BLaER1 treated with 17β-estradiol and CSF1 and Interleukin-3, amounts not matched to agents 10 nM and 100 nM (cell line): ENCODE results near the gene TMPRSS6.

ENCODE experiments used
- H3K27ac ChIP-seq, 11 experiments: shearing (Covaris generic); formaldehyde crosslinking; 2 replicates each; pipeline ENCODE4 v1.8.1; 2022
- H3K27me3 ChIP-seq, 11 experiments: shearing (Covaris generic); formaldehyde crosslinking; 2 replicates each; pipeline ENCODE4 v1.8.1; 2022
- H3K36me3 ChIP-seq, 11 experiments: shearing (Covaris generic); formaldehyde crosslinking; 2 replicates each; pipeline ENCODE4 v1.8.1; 2022
- H3K4me1 ChIP-seq, 10 experiments: shearing (Covaris generic); formaldehyde crosslinking; 2 replicates each; pipeline ENCODE4 v1.8.1; 2022
- H3K4me2 ChIP-seq, 11 experiments: shearing (Covaris generic); formaldehyde crosslinking; 2 replicates each; pipeline ENCODE4 v1.8.1; 2022
- H3K4me3 ChIP-seq, 10 experiments: shearing (Covaris generic); formaldehyde crosslinking; 2 replicates each; pipeline ENCODE4 v1.8.1; 2022
- H3K9ac ChIP-seq, 11 experiments: shearing (Covaris generic); formaldehyde crosslinking; 2 replicates each; pipeline ENCODE4 v1.8.1; 2022
- H3K9me3 ChIP-seq, 11 experiments: shearing (Covaris generic); formaldehyde crosslinking; replicated peaks in 1 of 11; 2 replicates each; pipeline ENCODE4 v1.8.1; 2022
- H4K20me1 ChIP-seq, 11 experiments: shearing (Covaris generic); formaldehyde crosslinking; 2 replicates each; pipeline ENCODE4 v1.8.1; 2022
- Cebpa-rat ChIP-seq, 11 experiments: shearing (Covaris generic); IDR thresholded peaks; 2 replicates each; pipeline ENCODE4 v1.8.1; 2022

The TMPRSS6 gene

DNA sequence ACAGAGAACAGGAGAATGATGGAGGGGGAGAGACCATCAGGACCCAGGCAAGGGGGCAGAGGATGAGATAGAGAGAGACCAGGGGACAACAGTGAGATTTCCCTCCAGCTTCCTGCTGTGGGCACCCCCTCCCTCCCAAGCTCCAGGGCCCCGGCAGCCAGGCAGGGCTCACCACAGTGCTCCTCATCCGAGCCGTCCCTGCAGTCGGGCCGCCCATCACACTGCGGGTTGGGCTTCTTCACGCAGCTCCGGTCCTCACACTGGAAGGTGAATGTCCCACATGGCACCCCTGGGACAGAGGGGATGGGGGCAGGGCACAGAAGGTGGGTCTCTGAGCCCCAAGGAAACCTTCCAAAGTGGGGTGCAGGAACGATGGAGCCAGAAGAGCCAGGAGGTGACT, 38.8 kb downstream of the TMPRSS6 start:
- no peak overlapping the region for H3K4me3 ChIP-seq
- no peak for TF ChIP-seq Cebpa-rat (IDR thresholded peaks at IDR 0.05)
- H3K27ac ChIP-seq: no peak overlapping the region
- no peak overlapping the region for H3K4me2 ChIP-seq
- peaks cover 0 to 4% (median 0%) of the 10 kb centered on the region in 10 experiments; a peak in 1 of 20 replicates for H3K4me1 ChIP-seq
- H3K9ac ChIP-seq: no peak overlapping the region
- peaks cover 0 to 24% (median 0%) of the 10 kb centered on the region in 11 experiments; a peak in 4 of 22 replicates for H4K20me1 ChIP-seq
- peaks cover 14 to 34% (median 28%) of the 10 kb centered on the region in 11 experiments for H3K27me3 ChIP-seq
- H3K9me3 ChIP-seq: peaks cover 0 to 7% (median 0%) of the 10 kb centered on the region in 11 experiments; a peak in 2 of 22 replicates
- no peaks in the 10 kb centered on the region for H3K36me3 ChIP-seq

DNA sequence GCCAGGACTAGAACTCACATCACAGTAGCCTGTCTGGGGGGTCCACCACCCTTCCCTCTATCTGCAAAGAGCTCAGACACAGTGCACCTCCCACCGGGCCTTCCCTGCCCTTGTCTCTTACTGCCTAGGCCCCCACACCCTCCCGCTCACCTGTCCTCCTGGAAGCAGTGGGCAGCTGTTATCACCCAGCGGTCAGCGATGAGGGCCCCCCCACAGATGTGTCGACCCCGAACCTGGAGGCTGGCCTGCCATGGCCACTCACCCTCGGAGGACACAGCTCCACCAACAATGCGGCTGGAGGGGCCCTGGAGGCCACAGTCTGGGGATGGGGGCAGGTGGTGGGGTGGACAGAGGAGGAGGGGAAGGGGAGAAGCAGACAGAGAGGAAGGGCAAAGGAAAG, 39.2 kb downstream of the TMPRSS6 start:
- peaks cover 0 to 7% (median 0%) of the 10 kb centered on the region in 11 experiments; a peak in 2 of 22 replicates for H3K9me3 ChIP-seq
- H3K27me3 ChIP-seq: peaks cover 14 to 34% (median 28%) of the 10 kb centered on the region in 11 experiments
- no peak overlapping the region for H3K27ac ChIP-seq
- H3K9ac ChIP-seq: no peak overlapping the region
- no peak overlapping the region for H3K4me2 ChIP-seq
- H3K36me3 ChIP-seq: no peaks in the 10 kb centered on the region
- H4K20me1 ChIP-seq: peaks cover 0 to 28% (median 0%) of the 10 kb centered on the region in 11 experiments; a peak in 4 of 22 replicates
- H3K4me1 ChIP-seq: peaks cover 0 to 4% (median 0%) of the 10 kb centered on the region in 10 experiments; a peak in 2 of 20 replicates
- no peak overlapping the region for H3K4me3 ChIP-seq
- TF ChIP-seq Cebpa-rat (IDR thresholded peaks at IDR 0.05): no peak

GRCh38 chr22:37069719-37070118, 39.8 kb downstream of the TMPRSS6 start:
- Histone ChIP-seq H3K4me2 (no peak overlapping the region), H3K27ac (no peak overlapping the region), H3K27me3 (peaks cover 14 to 34% (median 28%) of the 10 kb centered on the region in 11 experiments), H3K4me1 (peaks cover 0 to 4% (median 0%) of the 10 kb centered on the region in 10 experiments; a peak in 2 of 20 replicates), H3K4me3 (no peak overlapping the region), H3K36me3 (no peaks in the 10 kb centered on the region), H3K9me3 (peaks cover 0 to 7% (median 0%) of the 10 kb centered on the region in 11 experiments; a peak in 2 of 22 replicates), H4K20me1 (peaks cover 0 to 35% (median 0%) of the 10 kb centered on the region in 11 experiments; a peak in 6 of 22 replicates), H3K9ac (no peak overlapping the region)
- no peak for TF ChIP-seq Cebpa-rat (IDR thresholded peaks at IDR 0.05)

DNA sequence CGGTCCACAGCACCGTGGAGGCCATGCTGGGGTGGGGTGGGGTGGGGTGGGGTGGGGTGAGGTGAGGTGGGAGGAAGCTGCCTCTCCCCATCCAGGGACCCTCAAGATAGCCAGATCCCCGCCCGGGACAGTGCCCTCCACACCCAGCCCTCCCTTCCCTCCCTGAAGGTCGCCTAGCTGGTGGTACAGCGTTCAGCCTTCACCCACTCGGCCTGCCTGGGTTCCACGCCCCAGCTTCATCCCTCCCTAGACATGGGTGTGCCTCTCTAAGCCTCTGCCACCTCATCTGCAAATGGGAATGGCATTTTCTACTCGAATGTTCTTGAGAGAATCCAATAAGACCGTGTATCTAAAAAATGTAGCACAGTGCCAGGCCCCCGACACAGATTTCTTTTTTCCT, 40.2 kb downstream of the TMPRSS6 start:
- Histone ChIP-seq H3K4me2 (no peak overlapping the region), H3K4me3 (no peak overlapping the region), H3K9ac (no peak overlapping the region), H3K9me3 (peaks cover 0 to 7% (median 0%) of the 10 kb centered on the region in 11 experiments; a peak in 2 of 22 replicates), H4K20me1 (peaks cover 0 to 39% (median 0%) of the 10 kb centered on the region in 11 experiments; a peak in 7 of 22 replicates), H3K4me1 (peaks cover 0 to 4% (median 0%) of the 10 kb centered on the region in 10 experiments; a peak in 2 of 20 replicates), H3K27me3 (peaks cover 14 to 34% (median 28%) of the 10 kb centered on the region in 11 experiments), H3K36me3 (peaks cover 0 to 2% (median 0%) of the 10 kb centered on the region in 11 experiments; a peak in 2 of 22 replicates), H3K27ac (no peak overlapping the region)
- TF ChIP-seq Cebpa-rat (IDR thresholded peaks at IDR 0.05): no peak

DNA sequence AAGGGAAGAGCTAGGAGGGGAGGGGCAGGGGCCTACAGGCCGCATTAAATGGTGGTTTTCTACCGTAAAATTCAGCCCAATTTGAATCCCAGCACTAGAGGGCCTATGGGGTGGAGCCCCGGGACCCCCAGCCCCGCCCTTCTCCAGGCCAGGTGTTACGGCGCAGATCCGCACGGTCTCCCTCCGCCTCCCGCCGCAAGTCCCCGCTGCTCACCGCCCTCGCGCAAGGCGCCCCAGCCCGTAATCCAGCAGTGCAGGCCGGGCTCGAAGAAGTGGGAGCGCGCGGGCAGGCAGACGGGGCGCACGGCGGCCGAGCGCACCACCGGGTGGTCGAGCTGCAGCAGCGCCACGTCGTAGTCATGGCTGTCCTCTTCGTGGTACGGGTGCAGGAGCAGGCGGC, 40.7 kb downstream of the TMPRSS6 start:
- Histone ChIP-seq H3K4me3 (no peak overlapping the region), H4K20me1 (peaks cover 0 to 43% (median 0%) of the 10 kb centered on the region in 11 experiments; a peak in 7 of 22 replicates), H3K9me3 (peaks cover 0 to 7% (median 0%) of the 10 kb centered on the region in 11 experiments; a peak in 2 of 22 replicates), H3K27ac (no peak overlapping the region), H3K36me3 (peaks cover 0 to 6% (median 0%) of the 10 kb centered on the region in 11 experiments; a peak in 3 of 22 replicates), H3K9ac (no peak overlapping the region), H3K27me3 (peaks cover 14 to 34% (median 28%) of the 10 kb centered on the region in 11 experiments), H3K4me2 (no peak overlapping the region), H3K4me1 (peaks cover 0 to 4% (median 0%) of the 10 kb centered on the region in 10 experiments; a peak in 4 of 20 replicates)
- TF ChIP-seq Cebpa-rat (IDR thresholded peaks at IDR 0.05): no peak

DNA sequence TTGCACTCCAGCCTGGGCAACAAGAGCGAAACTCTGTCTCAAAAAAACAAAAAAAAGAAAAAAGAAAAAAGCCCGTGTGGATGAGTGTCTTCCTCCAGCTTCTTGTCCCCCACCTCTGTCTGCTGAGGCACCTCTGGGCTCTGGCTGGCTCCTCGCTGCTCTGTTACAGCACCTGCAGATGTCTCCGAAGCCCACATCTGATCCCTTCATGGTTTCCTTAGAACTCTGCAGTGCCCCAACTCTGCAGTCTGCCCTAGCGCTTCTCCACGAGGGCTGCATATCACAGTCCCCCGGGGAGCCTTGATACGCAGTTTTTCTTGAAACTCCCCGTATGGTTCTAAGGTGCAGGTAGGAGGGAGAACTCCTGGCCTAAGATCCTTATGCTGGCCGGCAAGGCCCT, 42.1 kb downstream of the TMPRSS6 start:
- TF ChIP-seq Cebpa-rat (IDR thresholded peaks at IDR 0.05): no peak
- Histone ChIP-seq H3K4me1 (peaks cover 0 to 17% (median 13%) of the 10 kb centered on the region in 10 experiments; a peak in 16 of 20 replicates), H3K4me2 (no peak overlapping the region), H3K27me3 (peaks cover 14 to 34% (median 28%) of the 10 kb centered on the region in 11 experiments), H3K9me3 (peaks cover 0 to 7% (median 0%) of the 10 kb centered on the region in 11 experiments; a peak in 2 of 22 replicates), H3K9ac (no peak overlapping the region), H3K36me3 (peaks cover 0 to 8% (median 0%) of the 10 kb centered on the region in 11 experiments; a peak in 3 of 22 replicates), H4K20me1 (peaks cover 0 to 53% (median 4%) of the 10 kb centered on the region in 11 experiments; a peak in 9 of 22 replicates), H3K4me3 (no peak overlapping the region), H3K27ac (no peak overlapping the region)

- no peak overlapping the region for H3K4me3 ChIP-seq
- H3K36me3 ChIP-seq: peaks cover 0 to 13% (median 5%) of the 10 kb centered on the region in 11 experiments; a peak in 9 of 22 replicates
- H3K9me3 ChIP-seq: no peaks in the 10 kb centered on the region
- H3K9ac ChIP-seq: no peak overlapping the region
- H4K20me1 ChIP-seq: peaks cover 0 to 67% (median 8%) of the 10 kb centered on the region in 11 experiments; a peak in 11 of 22 replicates
- H3K27ac ChIP-seq: no peak overlapping the region
- H3K4me1 ChIP-seq: peaks cover 0 to 31% (median 28%) of the 10 kb centered on the region in 10 experiments; a peak in 17 of 20 replicates
- H3K27me3 ChIP-seq: peaks cover 14 to 34% (median 28%) of the 10 kb centered on the region in 11 experiments
- TF ChIP-seq Cebpa-rat (IDR thresholded peaks at IDR 0.05): no peak
- H3K4me2 ChIP-seq: no peak overlapping the region
These were observed 43.6 kb downstream of the TMPRSS6 start for GRCh38 chr22:37065961-37066360.

DNA sequence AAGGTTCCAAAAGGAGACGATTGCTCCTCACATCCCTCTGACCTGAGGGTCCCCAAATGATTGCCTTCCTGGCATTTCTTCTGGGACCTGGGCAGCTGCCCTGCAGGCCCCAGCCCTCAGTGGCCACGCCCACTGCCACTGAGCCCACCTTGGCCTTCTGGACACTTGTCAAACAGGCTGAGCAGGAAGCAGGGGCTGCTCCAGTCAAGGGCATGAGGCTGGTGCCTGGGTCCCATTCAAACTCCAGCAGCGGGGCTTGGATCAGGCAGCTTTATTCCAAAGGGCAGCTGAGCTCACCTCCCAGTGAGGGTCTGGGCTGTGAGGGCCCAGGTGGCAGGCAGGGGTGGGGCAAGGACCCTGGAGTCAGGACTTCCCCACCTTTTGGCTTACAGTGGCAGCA, 44.3 kb downstream of the TMPRSS6 start:
- Histone ChIP-seq H3K4me3 (no peak overlapping the region), H3K36me3 (peaks cover 0 to 21% (median 10%) of the 10 kb centered on the region in 11 experiments; a peak in 11 of 22 replicates), H3K27ac (no peak overlapping the region), H3K9ac (no peak overlapping the region), H3K27me3 (peaks cover 14 to 28% (median 25%) of the 10 kb centered on the region in 11 experiments), H3K4me1 (peaks cover 0 to 39% (median 35%) of the 10 kb centered on the region in 10 experiments; a peak in 17 of 20 replicates), H3K9me3 (no peaks in the 10 kb centered on the region), H3K4me2 (no peak overlapping the region), H4K20me1 (peaks cover 0 to 75% (median 12%) of the 10 kb centered on the region in 11 experiments; a peak in 11 of 22 replicates)
- TF ChIP-seq Cebpa-rat (IDR thresholded peaks at IDR 0.05): no peak

DNA sequence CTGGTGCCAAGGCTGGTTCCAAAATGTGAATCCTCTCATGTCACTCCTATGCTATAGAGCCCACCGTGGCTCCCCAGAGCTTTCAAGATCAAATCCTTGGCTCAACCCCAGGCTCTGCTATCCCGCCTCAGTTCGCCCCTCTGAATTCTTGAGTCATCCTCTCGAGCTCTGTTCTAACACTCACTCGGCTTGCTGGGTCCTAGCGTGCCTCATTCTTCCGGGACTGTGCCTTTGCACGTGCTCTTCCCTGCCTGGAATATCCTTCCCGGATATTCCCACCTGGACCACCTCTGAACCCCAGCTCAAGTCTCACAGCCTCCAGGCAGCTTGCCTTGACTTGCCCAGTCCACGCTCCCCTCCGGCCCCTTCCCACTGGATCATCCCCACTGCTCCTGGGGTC, 45.0 kb downstream of the TMPRSS6 start:
- Histone ChIP-seq H3K36me3 (peaks cover 0 to 27% (median 15%) of the 10 kb centered on the region in 11 experiments; a peak in 16 of 22 replicates), H3K27ac (no peak overlapping the region), H4K20me1 (peaks cover 0 to 81% (median 16%) of the 10 kb centered on the region in 11 experiments; a peak in 12 of 22 replicates), H3K9ac (no peak overlapping the region), H3K27me3 (peaks cover 10 to 22% (median 19%) of the 10 kb centered on the region in 11 experiments), H3K4me1 (peaks cover 0 to 45% (median 42%) of the 10 kb centered on the region in 10 experiments; a peak in 18 of 20 replicates), H3K9me3 (no peaks in the 10 kb centered on the region), H3K4me3 (no peak overlapping the region), H3K4me2 (no peak overlapping the region)
- TF ChIP-seq Cebpa-rat (IDR thresholded peaks at IDR 0.05): no peak
